ENCODE results near the gene ID2.

GRCh38 chr2:8684878-8685696 lies 3.2 kb downstream of the ID2 start:
- TF ChIP-seq, protein P1, sequence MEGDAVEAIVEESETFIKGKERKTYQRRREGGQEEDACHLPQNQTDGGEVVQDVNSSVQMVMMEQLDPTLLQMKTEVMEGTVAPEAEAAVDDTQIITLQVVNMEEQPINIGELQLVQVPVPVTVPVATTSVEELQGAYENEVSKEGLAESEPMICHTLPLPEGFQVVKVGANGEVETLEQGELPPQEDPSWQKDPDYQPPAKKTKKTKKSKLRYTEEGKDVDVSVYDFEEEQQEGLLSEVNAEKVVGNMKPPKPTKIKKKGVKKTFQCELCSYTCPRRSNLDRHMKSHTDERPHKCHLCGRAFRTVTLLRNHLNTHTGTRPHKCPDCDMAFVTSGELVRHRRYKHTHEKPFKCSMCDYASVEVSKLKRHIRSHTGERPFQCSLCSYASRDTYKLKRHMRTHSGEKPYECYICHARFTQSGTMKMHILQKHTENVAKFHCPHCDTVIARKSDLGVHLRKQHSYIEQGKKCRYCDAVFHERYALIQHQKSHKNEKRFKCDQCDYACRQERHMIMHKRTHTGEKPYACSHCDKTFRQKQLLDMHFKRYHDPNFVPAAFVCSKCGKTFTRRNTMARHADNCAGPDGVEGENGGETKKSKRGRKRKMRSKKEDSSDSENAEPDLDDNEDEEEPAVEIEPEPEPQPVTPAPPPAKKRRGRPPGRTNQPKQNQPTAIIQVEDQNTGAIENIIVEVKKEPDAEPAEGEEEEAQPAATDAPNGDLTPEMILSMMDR (IDR thresholded peaks at IDR 0.05) = no peak
- TF ChIP-seq ZFX (IDR thresholded peaks at IDR 0.05; ENCODE audit: borderline replicate concordance) = no peak

Data from 22Rv1 (cell line).